Measurements from ENCODE around the gene PSTPIP1.

PSTPIP1 gene

DNA sequence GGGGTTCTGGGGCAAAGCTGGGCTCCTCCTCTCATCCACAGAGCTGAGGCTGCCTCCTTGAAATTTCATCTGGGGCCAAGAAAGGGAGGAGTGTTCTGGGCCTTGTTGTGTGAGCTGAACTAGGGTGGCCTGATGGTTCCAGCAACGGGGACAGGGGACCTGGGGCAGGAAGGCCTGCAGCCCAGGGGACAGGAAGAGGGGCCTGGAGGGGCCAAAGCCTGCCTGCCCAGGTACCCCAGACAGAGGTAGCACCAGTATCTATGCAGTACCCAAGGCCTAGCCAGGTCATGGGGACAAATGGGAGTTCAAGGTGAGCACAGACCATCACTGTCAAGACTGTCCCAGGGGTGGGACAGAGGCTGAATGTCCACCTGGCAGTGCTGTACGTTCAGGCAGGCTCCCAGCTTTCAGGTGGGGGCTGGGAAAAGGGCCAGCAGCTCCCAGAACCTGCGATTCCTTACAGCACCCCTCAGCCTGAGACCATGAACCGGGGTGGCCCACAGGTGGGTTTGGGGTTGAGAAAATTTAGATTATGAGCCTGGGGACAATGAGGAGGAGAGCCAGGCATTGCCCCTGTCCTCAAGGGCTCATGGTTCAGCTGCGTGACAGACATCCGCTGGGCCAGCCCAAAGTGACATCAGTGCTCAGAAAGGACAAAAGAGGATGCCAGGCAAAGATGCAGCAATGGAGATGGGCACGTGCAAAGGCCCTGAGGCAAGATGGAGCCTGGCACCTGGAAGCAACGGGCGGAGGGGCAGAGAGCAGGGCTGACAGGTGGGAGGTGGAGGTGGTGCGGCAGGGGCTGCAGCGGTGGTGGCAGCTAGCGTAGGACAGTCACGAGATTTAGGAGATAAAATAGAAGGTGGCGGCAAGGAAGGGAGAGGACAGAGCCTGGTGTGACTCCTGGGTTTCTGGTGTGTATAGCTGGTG lies 28.0 kb downstream of the PSTPIP1 start:
- H3K4me1 ChIP-seq (ENCODE audit: insufficient read depth, low read length), result no peaks in the 10 kb centered on the region
- no peak overlapping the region for H3K9ac ChIP-seq (ENCODE audit: low read length)
- H3K4me3 ChIP-seq (ENCODE audit: low read depth in 1 of 2, low read length in 2 of 2), result no peak overlapping the region
- no peak overlapping the region for H3K27ac ChIP-seq (ENCODE audit: low read depth, low read length)
- H3K36me3 ChIP-seq (ENCODE audit: insufficient read depth, low read length), result no peaks in the 10 kb centered on the region
- no peaks in the 10 kb centered on the region for H3K27me3 ChIP-seq (ENCODE audit: control insufficient read depth in 1 of 2, insufficient read depth in 2 of 2, low read length in 2 of 2)
- H3K9me3 ChIP-seq (ENCODE audit: low read length), result no peaks in the 10 kb centered on the region

DNA sequence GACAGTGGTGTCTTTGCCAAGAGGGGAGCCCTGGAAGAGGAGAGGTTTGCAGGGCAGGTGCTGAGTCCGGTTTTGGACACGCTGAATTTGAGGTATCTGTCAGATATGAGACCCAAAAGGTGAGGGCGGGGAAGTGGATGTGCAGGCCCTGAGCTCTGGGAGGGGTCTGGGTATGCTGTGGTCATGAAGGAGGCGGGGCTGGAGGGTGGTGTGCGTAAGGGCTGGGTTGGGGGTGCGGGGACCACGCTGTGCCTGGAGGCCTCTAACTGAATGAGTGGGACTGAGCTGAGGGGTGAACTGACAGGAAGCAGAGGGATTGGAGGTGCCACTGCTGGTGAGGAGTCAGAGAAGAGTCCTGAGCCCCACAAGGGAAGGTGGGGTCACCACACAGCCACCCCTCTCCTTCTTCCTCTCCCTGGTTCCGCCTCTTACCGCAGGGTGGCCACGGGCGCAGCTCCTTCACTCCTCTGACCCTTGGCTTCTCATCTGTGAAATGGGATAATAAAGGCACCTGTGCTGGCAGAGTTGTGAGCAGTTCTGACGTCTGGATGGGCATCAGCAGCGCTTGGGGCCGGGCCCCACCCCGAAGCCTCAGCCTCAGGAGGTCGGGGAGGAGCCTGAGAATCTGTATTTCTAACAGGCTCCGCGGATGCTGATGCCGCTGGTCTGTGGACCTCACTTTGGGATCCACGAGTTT lies 28.8 kb downstream of the PSTPIP1 start:
- no peak overlapping the region for H3K9ac ChIP-seq (ENCODE audit: low read length)
- no peak overlapping the region for H3K4me3 ChIP-seq (ENCODE audit: low read depth in 1 of 2, low read length in 2 of 2)
- no peak overlapping the region for H3K27ac ChIP-seq (ENCODE audit: low read depth, low read length)
- no peaks in the 10 kb centered on the region for H3K4me1 ChIP-seq (ENCODE audit: insufficient read depth, low read length)
- no peaks in the 10 kb centered on the region for H3K9me3 ChIP-seq (ENCODE audit: low read length)
- H3K27me3 ChIP-seq (ENCODE audit: control insufficient read depth in 1 of 2, insufficient read depth in 2 of 2, low read length in 2 of 2), result peaks cover 0 to 5% of the 10 kb centered on the region in 2 donors
- H3K36me3 ChIP-seq (ENCODE audit: insufficient read depth, low read length), result no peaks in the 10 kb centered on the region

DNA sequence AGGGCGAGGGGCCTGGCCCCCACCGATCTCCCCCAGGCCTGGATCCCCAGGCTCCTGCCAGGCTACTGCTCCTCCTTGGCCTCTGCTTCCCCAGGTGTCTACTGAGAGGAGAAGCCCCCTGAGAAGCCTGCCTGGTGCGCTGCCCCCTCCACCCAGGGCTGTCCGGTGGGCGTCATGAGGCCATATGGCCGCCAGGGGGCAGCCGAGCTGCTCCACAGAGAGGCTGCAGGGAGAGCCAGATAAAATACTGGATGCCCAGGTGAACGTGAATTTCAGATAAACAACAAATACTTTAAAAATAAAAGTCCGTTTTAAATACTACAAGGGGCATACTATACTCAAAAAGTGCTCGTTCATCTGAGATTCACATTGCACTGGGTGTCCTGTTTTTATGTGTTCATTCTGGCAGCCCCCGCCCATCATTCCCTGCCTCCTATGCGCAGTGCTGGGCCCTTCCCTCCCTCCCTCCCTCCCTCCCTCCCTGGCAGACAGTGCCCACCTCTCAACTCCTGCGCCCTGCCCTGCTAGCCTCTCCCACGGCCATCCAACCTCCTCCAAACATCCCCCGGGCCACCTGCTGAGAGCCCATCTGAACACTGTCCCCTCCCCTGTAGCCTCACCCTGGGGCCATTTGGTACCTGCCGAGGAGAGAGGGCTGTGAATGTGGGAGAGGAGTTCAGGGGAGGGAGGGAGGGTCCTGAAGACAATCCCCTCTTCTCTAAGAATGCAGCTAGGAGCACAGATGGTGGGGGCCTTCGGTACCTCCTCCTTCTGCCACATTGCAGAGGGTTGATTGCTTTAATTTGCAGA lies 29.6 kb downstream of the PSTPIP1 start:
- Histone ChIP-seq H3K9me3 (ENCODE audit: low read length) (no peaks in the 10 kb centered on the region), H3K4me3 (ENCODE audit: low read depth in 1 of 2, low read length in 2 of 2) (no peak overlapping the region), H3K27ac (ENCODE audit: low read depth, low read length) (no peak overlapping the region), H3K4me1 (ENCODE audit: insufficient read depth, low read length) (no peaks in the 10 kb centered on the region), H3K9ac (ENCODE audit: low read length) (no peak overlapping the region), H3K36me3 (ENCODE audit: insufficient read depth, low read length) (no peaks in the 10 kb centered on the region), H3K27me3 (ENCODE audit: control insufficient read depth in 1 of 2, insufficient read depth in 2 of 2, low read length in 2 of 2) (peaks cover 0 to 12% of the 10 kb centered on the region in 2 donors)

DNA sequence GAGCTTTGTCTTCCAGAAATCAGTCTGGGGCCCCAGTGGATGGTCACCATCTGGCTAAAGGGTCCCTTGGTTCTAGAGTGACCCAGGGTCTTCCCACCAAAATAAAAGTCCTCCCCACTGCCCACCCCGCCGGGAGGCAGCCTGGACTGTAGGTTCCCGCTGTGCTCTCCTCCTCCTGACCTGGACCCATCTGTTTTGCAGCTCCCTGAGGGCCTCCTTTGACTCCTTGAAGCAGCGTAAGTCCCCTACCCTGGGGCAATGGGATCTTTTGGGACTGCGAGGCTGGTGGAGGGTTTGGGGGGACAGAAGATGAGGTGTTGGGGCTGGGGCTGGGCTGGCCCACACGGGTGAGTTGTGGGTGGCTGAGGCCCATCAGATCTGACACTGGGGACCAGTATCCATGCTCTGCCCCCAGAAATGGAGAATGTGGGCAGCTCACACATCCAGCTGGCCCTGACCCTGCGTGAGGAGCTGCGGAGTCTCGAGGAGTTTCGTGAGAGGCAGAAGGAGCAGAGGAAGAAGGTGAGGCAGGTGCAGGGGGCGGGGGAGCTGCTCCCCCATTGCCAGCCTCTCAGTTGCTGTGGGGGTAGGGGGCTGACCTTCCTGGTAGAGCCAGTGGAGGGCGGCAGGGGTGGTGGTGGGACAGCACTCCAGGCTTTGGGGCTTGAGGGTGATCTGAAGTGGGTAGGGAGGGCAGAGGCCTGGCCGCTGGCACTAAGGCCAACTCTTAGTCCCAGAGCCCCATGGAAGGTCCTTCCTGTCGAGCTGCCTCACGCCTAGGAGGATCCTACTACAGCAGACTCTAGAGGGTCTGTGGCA lies 30.4 kb downstream of the PSTPIP1 start:
- H3K9ac ChIP-seq (ENCODE audit: low read length), result no peak overlapping the region
- no peaks in the 10 kb centered on the region for H3K9me3 ChIP-seq (ENCODE audit: low read length)
- no peak overlapping the region for H3K27ac ChIP-seq (ENCODE audit: low read depth, low read length)
- H3K4me3 ChIP-seq (ENCODE audit: low read depth in 1 of 2, low read length in 2 of 2), result no peak overlapping the region
- peaks cover 0 to 12% of the 10 kb centered on the region in 2 donors for H3K27me3 ChIP-seq (ENCODE audit: control insufficient read depth in 1 of 2, insufficient read depth in 2 of 2, low read length in 2 of 2)
- no peaks in the 10 kb centered on the region for H3K4me1 ChIP-seq (ENCODE audit: insufficient read depth, low read length)
- H3K36me3 ChIP-seq (ENCODE audit: insufficient read depth, low read length), result no peaks in the 10 kb centered on the region

DNA sequence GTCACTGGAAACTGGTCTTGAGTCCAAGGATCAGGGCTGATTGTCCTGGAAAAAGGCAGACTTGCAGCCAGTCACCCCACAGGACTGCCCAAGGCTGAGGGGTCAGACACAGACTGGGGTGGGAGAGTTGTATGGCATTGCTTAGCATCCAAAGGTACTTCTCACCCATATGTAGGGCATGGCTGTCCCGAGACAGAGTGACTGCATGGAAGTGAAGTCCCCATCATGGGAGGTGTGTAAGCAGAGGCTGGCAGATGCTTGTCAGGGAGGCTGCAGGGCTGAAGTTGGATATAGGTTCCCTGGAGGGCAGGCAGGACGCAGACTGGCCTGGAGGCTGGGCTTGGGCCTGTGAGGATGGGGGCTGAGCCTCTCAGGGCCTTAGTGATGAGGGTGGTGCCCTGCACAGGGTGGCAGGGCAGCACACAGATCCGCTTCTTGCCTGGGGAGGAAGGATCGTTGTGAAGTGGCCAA lies 31.1 kb downstream of the PSTPIP1 start:
- Histone ChIP-seq H3K4me3 (ENCODE audit: low read depth in 1 of 2, low read length in 2 of 2) (no peak overlapping the region), H3K27me3 (ENCODE audit: control insufficient read depth in 1 of 2, insufficient read depth in 2 of 2, low read length in 2 of 2) (peaks cover 0 to 12% of the 10 kb centered on the region in 2 donors), H3K4me1 (ENCODE audit: insufficient read depth, low read length) (no peaks in the 10 kb centered on the region), H3K27ac (ENCODE audit: low read depth, low read length) (no peak overlapping the region), H3K9me3 (ENCODE audit: low read length) (no peaks in the 10 kb centered on the region), H3K36me3 (ENCODE audit: insufficient read depth, low read length) (no peaks in the 10 kb centered on the region), H3K9ac (ENCODE audit: low read length) (no peak overlapping the region)

DNA sequence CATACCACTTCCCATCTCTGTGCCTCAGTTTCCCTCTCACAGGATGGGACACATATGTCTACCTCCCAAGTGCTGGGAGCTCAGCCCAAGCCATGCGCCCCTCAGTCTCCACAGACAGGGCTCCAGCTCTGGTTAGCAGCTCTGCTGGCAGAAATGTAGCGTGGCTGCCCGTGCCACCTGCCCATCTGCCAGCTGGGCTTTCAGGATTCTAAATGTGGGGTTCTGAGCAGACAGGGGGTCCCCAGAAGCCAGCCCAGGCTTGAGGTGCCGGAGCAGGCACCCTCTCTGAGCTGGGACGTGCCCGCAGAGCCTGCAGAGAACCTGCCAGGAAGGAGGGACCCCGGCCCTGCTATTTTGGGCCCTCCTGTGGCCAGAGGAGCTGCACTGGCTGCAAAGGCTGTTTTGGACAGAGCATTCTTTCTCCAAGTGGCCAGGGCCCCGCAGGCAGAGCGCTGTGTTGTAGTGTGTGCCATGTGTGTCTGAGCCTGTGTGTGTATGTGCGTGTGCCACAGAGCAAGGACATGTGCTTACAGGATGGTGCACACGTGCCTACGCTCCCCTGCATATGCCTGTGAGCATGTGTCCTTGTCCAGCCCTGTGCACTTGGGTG lies 31.7 kb downstream of the PSTPIP1 start:
- Histone ChIP-seq H3K9ac (ENCODE audit: low read length) (no peak overlapping the region), H3K4me3 (ENCODE audit: low read depth in 1 of 2, low read length in 2 of 2) (no peak overlapping the region), H3K27ac (ENCODE audit: low read depth, low read length) (no peak overlapping the region)

DNA sequence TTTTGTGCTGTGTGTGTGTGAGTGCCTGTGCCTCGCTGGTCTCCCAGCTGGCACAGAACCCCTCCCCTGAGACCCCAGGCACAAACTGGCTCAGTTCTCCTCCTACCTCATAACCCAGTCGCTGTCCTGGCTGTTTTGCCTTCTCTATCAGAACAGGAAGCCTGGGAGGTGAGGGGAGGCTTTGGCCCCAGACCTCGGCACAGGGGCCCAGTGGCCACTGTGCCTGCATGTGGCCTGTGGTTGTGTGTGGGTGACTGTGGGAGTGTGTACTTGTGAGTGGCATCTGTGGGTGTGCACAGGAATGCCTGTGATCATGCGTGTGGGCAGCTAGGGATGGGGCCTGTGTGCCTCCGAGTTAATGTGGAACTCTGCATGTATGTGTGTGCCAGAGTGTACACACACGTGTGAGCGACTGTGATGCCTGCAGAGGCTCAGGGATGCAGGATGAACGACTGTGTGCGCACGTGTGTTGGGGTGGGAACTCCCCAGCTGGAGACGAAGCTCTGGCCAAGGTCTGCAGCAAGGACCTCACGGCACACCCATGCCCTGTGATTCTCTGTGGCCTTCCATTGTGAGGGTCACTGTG lies 32.3 kb downstream of the PSTPIP1 start:
- H3K4me1 ChIP-seq (ENCODE audit: insufficient read depth, low read length), result no peaks in the 10 kb centered on the region
- H3K4me3 ChIP-seq (ENCODE audit: low read depth in 1 of 2, low read length in 2 of 2), result no peak overlapping the region
- no peaks in the 10 kb centered on the region for H3K9me3 ChIP-seq (ENCODE audit: low read length)
- no peak overlapping the region for H3K27ac ChIP-seq (ENCODE audit: low read depth, low read length)
- peaks cover 0 to 12% of the 10 kb centered on the region in 2 donors for H3K27me3 ChIP-seq (ENCODE audit: control insufficient read depth in 1 of 2, insufficient read depth in 2 of 2, low read length in 2 of 2)
- no peak overlapping the region for H3K9ac ChIP-seq (ENCODE audit: low read length)
- no peaks in the 10 kb centered on the region for H3K36me3 ChIP-seq (ENCODE audit: insufficient read depth, low read length)

More for the DNA sequence above, 31.7 kb downstream of the PSTPIP1 start:
- H3K27me3 ChIP-seq (ENCODE audit: control insufficient read depth in 1 of 2, insufficient read depth in 2 of 2, low read length in 2 of 2), result peaks cover 0 to 12% of the 10 kb centered on the region in 2 donors
- H3K9me3 ChIP-seq (ENCODE audit: low read length), result no peaks in the 10 kb centered on the region
- no peaks in the 10 kb centered on the region for H3K36me3 ChIP-seq (ENCODE audit: insufficient read depth, low read length)
- H3K4me1 ChIP-seq (ENCODE audit: insufficient read depth, low read length), result no peaks in the 10 kb centered on the region

DNA sequence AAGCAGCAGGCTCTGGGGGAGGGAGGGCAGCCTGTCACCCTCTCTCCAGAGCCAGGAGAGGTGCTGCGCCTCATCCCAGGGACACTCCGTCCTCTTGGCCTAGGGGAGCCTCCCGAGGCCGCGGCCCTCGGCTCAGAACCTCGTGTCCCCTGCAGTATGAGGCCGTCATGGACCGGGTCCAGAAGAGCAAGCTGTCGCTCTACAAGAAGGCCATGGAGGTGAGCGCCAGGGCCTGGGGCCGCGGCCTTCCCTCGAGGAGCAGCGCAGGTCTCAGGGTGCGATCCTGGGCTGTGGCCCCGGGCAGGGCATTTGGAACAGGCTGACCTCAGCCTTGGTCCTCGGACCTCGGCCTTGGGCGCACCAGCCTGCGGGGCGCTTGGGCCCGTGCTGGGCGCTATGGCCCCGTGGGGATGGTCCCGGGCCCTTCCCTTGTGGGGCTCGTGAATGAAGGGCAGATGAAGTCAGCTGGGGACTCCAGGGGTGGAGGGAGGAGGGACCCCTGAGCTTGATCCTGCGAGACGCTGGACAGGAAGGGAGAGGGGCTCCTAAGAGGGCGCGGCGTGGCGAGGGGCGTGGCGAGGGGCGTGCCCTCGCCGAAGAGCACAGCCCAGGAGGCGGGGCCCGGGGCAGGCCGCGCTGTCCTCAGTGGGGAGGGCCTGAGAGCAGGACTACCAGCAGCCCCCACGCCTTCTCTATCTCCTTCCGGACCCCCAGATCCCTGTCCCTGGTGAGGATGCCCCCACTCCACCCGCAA lies 32.9 kb downstream of the PSTPIP1 start:
- no peaks in the 10 kb centered on the region for H3K36me3 ChIP-seq (ENCODE audit: insufficient read depth, low read length)

DNA sequence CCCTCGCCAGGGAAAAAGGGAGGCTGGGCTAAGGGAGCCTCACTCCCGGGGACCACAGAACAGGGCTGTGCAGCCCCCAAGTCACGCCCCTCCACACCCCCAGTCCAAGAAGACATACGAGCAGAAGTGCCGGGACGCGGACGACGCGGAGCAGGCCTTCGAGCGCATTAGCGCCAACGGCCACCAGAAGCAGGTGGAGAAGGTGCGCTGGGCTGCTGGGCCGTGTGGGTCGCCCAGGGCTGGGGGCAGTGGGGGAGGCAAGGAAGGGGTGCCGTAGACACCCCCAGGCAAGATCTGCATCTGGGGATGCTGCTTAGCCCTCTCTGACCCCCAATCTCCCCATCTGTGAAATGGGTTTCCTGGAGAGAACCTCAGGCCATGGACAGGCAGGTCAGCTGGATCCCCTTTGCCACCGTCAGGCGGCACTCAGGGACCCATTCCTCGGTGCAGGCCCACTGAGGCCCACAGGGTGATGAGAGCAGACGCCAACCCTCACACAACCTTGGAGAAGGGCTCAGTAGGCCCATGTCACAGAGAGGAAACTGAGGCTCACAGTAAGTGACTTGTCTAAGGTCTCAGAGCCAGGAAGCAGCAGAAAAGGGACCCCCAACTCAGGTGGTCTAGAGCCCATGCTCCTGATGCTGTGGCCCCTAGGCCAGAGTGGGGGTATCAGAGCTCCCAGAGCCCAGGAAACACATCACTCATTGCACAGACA lies 33.7 kb downstream of the PSTPIP1 start:
- Histone ChIP-seq H3K9me3 (ENCODE audit: low read length) (no peaks in the 10 kb centered on the region), H3K9ac (ENCODE audit: low read length) (no peak overlapping the region), H3K36me3 (ENCODE audit: insufficient read depth, low read length) (no peaks in the 10 kb centered on the region), H3K27ac (ENCODE audit: low read depth, low read length) (no peak overlapping the region), H3K4me1 (ENCODE audit: insufficient read depth, low read length) (no peaks in the 10 kb centered on the region), H3K27me3 (ENCODE audit: control insufficient read depth in 1 of 2, insufficient read depth in 2 of 2, low read length in 2 of 2) (peaks cover 0 to 12% of the 10 kb centered on the region in 2 donors), H3K4me3 (ENCODE audit: low read depth in 1 of 2, low read length in 2 of 2) (no peak overlapping the region)

More for the DNA sequence above, 32.9 kb downstream of the PSTPIP1 start:
- no peak overlapping the region for H3K27ac ChIP-seq (ENCODE audit: low read depth, low read length)
- no peak overlapping the region for H3K9ac ChIP-seq (ENCODE audit: low read length)
- H3K9me3 ChIP-seq (ENCODE audit: low read length), result no peaks in the 10 kb centered on the region
- H3K4me1 ChIP-seq (ENCODE audit: insufficient read depth, low read length), result no peaks in the 10 kb centered on the region
- peak overlapping the region in 1 of 2 donors; percentile 45 for H3K4me3 ChIP-seq (ENCODE audit: low read depth in 1 of 2, low read length in 2 of 2)
- H3K27me3 ChIP-seq (ENCODE audit: control insufficient read depth in 1 of 2, insufficient read depth in 2 of 2, low read length in 2 of 2), result peaks cover 0 to 12% of the 10 kb centered on the region in 2 donors
